ENCODE results near the gene MICAL3. TPM values are rescaled to one million over a fixed set of nuclear protein-coding genes. Genes with fewer than 3 reads are reported as not detected.
A peak's percentile ranks its signal among the peaks of the same experiment; 100 is the strongest.

MICAL3 gene
- total RNA-seq, 2 donors from 2014 or later: 33.6 to 34.0 TPM

DNA sequence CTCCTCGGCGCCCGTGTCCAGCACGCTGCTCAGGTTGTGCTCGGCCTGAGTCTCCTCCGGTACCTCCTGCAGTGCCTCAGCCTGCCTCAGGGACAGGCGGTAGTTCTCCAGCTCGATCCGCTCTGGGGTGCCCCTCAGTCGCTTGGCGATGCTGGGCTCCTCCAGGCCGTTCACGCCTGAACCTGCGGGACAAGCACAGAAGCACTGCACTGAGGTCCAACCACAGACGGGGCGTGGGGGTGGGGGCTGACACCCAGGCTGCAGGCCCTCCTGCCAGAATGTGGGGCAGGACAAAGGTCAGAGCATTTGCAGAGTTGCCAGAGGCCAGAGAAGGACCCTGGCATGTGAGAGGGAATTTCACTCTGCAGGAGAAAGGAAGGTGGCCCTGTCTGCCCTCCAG, 182.5 kb downstream of the MICAL3 start:
- Histone ChIP-seq H3K27ac (no peak overlapping the region), H3K36me3 (replicated peaks in 1 of 2; ENCODE audit: insufficient read depth in 1 of 2, low read depth in 2 of 2) (peaks cover 0 to 26% of the 10 kb centered on the region in 2 donors), H3K27me3 (no peaks in the 10 kb centered on the region), H3K9me3 (no peaks in the 10 kb centered on the region), H3K4me3 (no peak overlapping the region), H3K4me1 (no peaks in the 10 kb centered on the region)
- intact Hi-C loops (cut with DNase I): no loop called here
- WGBS, 2 donors: 96% methylated on average over 14 of the region's 16 CpGs; no CpG with 5 or more reads in 1 of the 2 donors
- no peak for ATAC-seq
- no peak for DNase-seq
- TF ChIP-seq, protein P1, sequence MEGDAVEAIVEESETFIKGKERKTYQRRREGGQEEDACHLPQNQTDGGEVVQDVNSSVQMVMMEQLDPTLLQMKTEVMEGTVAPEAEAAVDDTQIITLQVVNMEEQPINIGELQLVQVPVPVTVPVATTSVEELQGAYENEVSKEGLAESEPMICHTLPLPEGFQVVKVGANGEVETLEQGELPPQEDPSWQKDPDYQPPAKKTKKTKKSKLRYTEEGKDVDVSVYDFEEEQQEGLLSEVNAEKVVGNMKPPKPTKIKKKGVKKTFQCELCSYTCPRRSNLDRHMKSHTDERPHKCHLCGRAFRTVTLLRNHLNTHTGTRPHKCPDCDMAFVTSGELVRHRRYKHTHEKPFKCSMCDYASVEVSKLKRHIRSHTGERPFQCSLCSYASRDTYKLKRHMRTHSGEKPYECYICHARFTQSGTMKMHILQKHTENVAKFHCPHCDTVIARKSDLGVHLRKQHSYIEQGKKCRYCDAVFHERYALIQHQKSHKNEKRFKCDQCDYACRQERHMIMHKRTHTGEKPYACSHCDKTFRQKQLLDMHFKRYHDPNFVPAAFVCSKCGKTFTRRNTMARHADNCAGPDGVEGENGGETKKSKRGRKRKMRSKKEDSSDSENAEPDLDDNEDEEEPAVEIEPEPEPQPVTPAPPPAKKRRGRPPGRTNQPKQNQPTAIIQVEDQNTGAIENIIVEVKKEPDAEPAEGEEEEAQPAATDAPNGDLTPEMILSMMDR (IDR thresholded peaks at IDR 0.05): no peak
- TF ChIP-seq POLR2A (IDR thresholded peaks at IDR 0.05): no peak

DNA sequence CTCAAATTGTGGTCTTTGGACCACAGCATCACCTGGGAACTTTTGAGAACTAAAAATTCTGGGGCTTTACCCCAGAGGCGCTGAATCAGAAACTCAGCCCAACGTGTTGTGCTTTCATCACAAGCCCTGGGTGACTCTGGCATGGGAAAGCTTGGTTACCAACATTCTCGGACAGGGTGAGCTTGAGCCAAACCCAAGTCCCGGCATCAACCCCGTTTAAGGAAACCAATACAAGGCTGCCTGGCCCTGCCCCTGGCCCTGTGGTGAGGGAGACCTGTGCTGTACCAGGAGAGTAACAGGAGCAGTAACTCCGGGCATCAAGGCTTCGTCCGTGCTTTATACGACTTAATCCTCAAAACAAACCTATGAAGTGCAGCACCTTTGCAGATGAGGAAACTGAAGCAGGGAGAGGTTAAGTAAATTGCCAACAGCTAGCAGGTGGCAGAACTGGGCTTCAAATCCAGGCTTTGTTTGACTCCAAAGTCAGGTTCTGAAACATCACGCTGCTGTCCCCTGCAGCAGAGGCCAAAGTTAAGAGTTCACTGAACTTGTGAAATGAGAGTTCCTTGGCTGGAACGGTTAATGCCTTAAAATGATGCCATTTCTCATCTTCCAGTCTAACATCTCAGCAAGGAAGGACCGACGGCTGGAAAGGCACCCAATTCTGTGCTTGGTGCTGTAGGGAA, 186.0 kb downstream of the MICAL3 start:
- H3K9me3 ChIP-seq: no peaks in the 10 kb centered on the region
- peaks cover 0 to 25% of the 10 kb centered on the region in 2 donors for H3K36me3 ChIP-seq (replicated peaks in 1 of 2; ENCODE audit: insufficient read depth in 1 of 2, low read depth in 2 of 2)
- intact Hi-C loops (cut with DNase I): no loop called here
- H3K27me3 ChIP-seq: no peaks in the 10 kb centered on the region
- no peak overlapping the region for H3K4me3 ChIP-seq
- no peak for TF ChIP-seq POLR2A (IDR thresholded peaks at IDR 0.05)
- TF ChIP-seq, protein P1 (IDR thresholded peaks at IDR 0.05): no peak
- no peak for DNase-seq
- H3K4me1 ChIP-seq: no peaks in the 10 kb centered on the region
- 91 to 94% methylated on average over 10 to 13 of the region's 13 CpGs for WGBS, 2 donors
- H3K27ac ChIP-seq: no peak overlapping the region
- ATAC-seq: no peak

DNA sequence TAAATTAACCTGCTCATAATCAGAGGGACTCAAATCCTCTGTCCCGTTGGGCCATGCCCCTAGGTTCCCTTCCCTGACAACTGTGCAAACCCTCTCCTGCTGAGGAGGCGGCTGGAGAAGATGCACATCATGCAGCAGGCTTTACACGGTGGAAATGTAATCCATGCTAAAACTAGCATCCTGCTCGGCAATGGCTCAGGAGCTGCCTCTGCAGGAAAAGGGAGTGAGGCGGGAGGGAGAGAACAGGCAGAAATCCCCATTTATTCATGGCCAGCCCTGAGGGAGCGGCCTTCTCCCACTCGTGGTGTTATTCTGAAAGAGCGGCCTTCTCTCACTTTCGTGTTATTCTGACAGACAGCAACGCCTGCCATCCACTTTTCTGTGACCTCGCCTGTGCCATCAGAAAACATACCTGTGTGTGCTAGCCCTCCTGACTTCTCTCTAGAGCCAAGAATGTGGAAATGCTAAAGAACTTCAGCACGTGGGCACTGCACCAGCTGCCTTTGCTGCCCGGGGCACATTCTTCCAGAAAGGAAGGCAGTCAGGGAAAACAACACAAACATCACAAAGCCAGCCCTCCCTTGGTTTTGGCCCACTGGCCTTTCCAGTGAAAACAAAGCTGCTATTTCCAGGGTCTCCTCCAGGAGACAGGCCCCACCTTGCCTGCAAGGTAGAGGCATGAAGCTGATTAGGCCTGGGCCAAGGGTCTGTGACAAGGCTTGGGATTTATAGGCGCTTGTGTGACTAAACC, 187.2 kb downstream of the MICAL3 start:
- Histone ChIP-seq H3K36me3 (replicated peaks in 1 of 2; ENCODE audit: insufficient read depth in 1 of 2, low read depth in 2 of 2) (peaks cover 0 to 25% of the 10 kb centered on the region in 2 donors), H3K9me3 (no peaks in the 10 kb centered on the region), H3K27me3 (no peaks in the 10 kb centered on the region), H3K4me1 (no peaks in the 10 kb centered on the region), H3K27ac (peak overlapping the region in 2 of 4 donors; percentile 34 to 54), H3K4me3 (no peak overlapping the region)
- WGBS, 2 donors: 71 to 76% methylated on average over 14 of the region's 14 CpGs
- ATAC-seq (peak; percentile 68), DNase-seq (peak in 2 of 4 donors; percentile 51 to 58)
- TF ChIP-seq, protein P1 (IDR thresholded peaks at IDR 0.05): peak in 1 of 7 experiments; percentile 4
- no peak for TF ChIP-seq POLR2A (IDR thresholded peaks at IDR 0.05)
- intact Hi-C loops (cut with DNase I): no loop called here

DNA sequence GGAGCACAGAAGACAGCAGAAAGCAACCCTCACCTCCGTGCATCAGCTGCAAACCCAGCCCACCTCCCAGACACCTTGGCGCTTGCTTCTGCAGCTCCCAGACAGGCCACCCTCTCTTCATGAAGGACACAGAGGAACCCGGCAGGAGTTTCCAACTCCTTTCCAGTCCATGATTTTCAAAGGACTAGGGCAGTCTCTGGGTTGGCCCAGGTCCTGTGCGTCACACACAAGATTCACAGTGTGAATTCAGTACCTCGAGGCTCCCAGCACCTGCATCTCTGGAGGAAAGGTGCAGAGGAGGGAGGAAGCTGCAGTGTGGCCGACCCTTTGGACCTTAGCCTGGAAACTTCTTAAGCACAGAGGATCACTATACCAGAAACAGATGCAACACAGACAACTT, 189.1 kb downstream of the MICAL3 start:
- no peaks in the 10 kb centered on the region for H3K4me1 ChIP-seq
- DNase-seq: no peak
- peak overlapping the region in 1 of 4 donors; percentile 6 for H3K27ac ChIP-seq

More for the DNA sequence above, 189.1 kb downstream of the MICAL3 start:
- Histone ChIP-seq H3K36me3 (replicated peaks in 1 of 2; ENCODE audit: insufficient read depth in 1 of 2, low read depth in 2 of 2) (peaks cover 0 to 15% of the 10 kb centered on the region in 2 donors), H3K27me3 (no peaks in the 10 kb centered on the region), H3K9me3 (no peaks in the 10 kb centered on the region), H3K4me3 (no peak overlapping the region)
- no peak for ATAC-seq
- intact Hi-C loops (cut with DNase I): no loop called here
- WGBS, 2 donors: 83 to 100% methylated on average over 3 to 6 of the region's 6 CpGs
- TF ChIP-seq POLR2A (IDR thresholded peaks at IDR 0.05): no peak
- TF ChIP-seq, protein P1 (IDR thresholded peaks at IDR 0.05): no peak
